ENCODE measurements around the gene ZFP90. TPM values are rescaled to one million over a fixed set of nuclear protein-coding genes. Genes with fewer than 3 reads are reported as not detected.

ZFP90 gene
- total RNA-seq, 1 experiment from 2014 or later, result 12.8 TPM

DNA sequence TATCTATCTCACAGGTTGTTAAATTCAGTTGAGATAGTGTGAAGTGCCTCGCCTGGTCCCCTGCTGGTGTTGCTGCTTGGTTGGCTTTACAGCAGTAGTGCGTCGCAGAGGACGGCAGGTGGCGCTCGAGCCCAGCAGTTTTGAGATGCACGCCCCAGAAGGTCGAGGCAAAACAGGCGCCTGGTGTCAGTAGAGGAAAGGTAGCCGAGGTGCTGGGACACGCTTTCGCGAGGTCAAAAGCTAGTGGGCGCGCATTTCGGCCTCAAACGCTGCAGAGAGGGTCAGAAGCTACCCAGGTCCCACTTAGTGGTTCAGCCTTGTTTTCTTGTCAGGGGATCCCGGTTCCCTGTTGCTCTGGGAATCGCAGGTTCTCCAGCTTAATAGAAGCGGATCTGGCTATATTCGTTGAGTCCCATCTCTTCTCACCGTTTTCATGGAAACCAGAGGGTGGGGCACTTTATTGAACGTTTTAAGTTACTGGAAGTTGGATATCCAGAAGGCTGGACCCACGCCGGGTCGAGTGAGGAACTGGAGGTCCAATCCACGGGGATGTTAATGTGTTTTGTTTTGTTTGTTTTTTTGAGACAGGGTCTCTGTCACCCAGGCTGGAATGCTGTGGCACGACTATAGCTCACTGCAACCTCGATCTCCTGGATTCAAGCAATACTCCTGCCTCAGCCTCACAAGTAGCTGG, 10.3 kb upstream of the ZFP90 start:
- no peak overlapping the region for H2AFZ ChIP-seq (ENCODE audit: low read length)
- no CpG with 5 or more reads among the region's 29 CpGs for WGBS (ENCODE audit: extremely low coverage, insufficient read length, low lambda C conversion rate)
- H3K4me2 ChIP-seq (ENCODE audit: insufficient read depth, insufficient read length, low read length), result no peak overlapping the region

More for the DNA sequence above, 10.3 kb upstream of the ZFP90 start:
- Histone ChIP-seq H3K4me1 (ENCODE audit: insufficient read depth, low read length) (no peaks in the 10 kb centered on the region), H4K91ac (ENCODE audit: insufficient read length, low read depth, low read length) (no peak overlapping the region), H3K4ac (ENCODE audit: low read depth, low read length) (no peak overlapping the region), H2BK12ac (ENCODE audit: insufficient read length, low read depth, low read length) (no peak overlapping the region), H3K56ac (ENCODE audit: insufficient read length, low read depth, low read length) (no peak overlapping the region), H2AK5ac (ENCODE audit: insufficient read length, low read length) (no peak overlapping the region), H3K14ac (ENCODE audit: insufficient read depth, low read length) (no peak overlapping the region), H3K27me3 (ENCODE audit: insufficient read depth, low read length) (peaks cover 8% of the 10 kb centered on the region; the same call in 1 of the 2 replicates), H3K27ac (ENCODE audit: insufficient read length, low read depth, low read length) (no peak overlapping the region), H3K9me3 (ENCODE audit: control insufficient read depth, low read depth, low read length) (no peaks in the 10 kb centered on the region), H4K8ac (replicated peaks; ENCODE audit: insufficient read length, low read depth, low read length) (no peak overlapping the region), H4K20me1 (ENCODE audit: control insufficient read depth, insufficient read depth, insufficient read length) (no peaks in the 10 kb centered on the region), H2BK20ac (ENCODE audit: low read depth, low read length, poor library complexity, severe bottlenecking) (no peak overlapping the region), H2BK5ac (ENCODE audit: insufficient read length, low read length) (no peak overlapping the region), H3K79me2 (ENCODE audit: insufficient read depth, low read length) (no peaks in the 10 kb centered on the region), H2BK120ac (ENCODE audit: low read depth, low read length, poor library complexity, severe bottlenecking) (no peak overlapping the region), H4K5ac (ENCODE audit: insufficient read length, low read depth, low read length) (no peak overlapping the region), H3K23ac (ENCODE audit: insufficient read length, low read depth, low read length) (no peak overlapping the region), H3K23me2 (ENCODE audit: insufficient read length, low read depth, low read length, poor library complexity, severe bottlenecking) (peaks cover 5% of the 10 kb centered on the region), H3T11ph (ENCODE audit: low read length) (no peak overlapping the region), H3K79me1 (ENCODE audit: insufficient read depth, low read depth, low read length, poor library complexity, severe bottlenecking) (no peaks in the 10 kb centered on the region), H2BK15ac (ENCODE audit: low read depth, low read length) (no peak overlapping the region), H3K18ac (ENCODE audit: insufficient read length, low read depth, low read length) (no peak overlapping the region), H3K9ac (ENCODE audit: extremely low read depth, insufficient read length, low read length) (no peak overlapping the region)
- H3K27ac Mint-ChIP-seq, result no peak overlapping the region
- H3K9me3 Mint-ChIP-seq, result peaks cover 21 to 23% of the 10 kb centered on the region in 2 experiments
- H3K4me3 Mint-ChIP-seq, result peak overlapping the region; percentile 15 to 90; a peak in 4 of 5 replicates
- TF ChIP-seq, protein P1, sequence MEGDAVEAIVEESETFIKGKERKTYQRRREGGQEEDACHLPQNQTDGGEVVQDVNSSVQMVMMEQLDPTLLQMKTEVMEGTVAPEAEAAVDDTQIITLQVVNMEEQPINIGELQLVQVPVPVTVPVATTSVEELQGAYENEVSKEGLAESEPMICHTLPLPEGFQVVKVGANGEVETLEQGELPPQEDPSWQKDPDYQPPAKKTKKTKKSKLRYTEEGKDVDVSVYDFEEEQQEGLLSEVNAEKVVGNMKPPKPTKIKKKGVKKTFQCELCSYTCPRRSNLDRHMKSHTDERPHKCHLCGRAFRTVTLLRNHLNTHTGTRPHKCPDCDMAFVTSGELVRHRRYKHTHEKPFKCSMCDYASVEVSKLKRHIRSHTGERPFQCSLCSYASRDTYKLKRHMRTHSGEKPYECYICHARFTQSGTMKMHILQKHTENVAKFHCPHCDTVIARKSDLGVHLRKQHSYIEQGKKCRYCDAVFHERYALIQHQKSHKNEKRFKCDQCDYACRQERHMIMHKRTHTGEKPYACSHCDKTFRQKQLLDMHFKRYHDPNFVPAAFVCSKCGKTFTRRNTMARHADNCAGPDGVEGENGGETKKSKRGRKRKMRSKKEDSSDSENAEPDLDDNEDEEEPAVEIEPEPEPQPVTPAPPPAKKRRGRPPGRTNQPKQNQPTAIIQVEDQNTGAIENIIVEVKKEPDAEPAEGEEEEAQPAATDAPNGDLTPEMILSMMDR (conservative IDR thresholded peaks at IDR 0.05), result peak; percentile 97
- H3K36me3 Mint-ChIP-seq (ENCODE audit: insufficient read depth in 1 of 3, low read depth in 3 of 3), result peaks cover 7 to 14% (median 12%) of the 10 kb centered on the region in 3 experiments
- peaks cover 9 to 23% of the 10 kb centered on the region in 2 experiments for H3K4me1 Mint-ChIP-seq
- peaks cover 52% of the 10 kb centered on the region for H3K27me3 Mint-ChIP-seq (ENCODE audit: low read depth)
- DNase-seq, result peak; percentile 93

All from H9 (cell line).